Uterus (tissue), 4 donors: ENCODE results near the gene LRRC17. TPM values are rescaled to one million over a fixed set of nuclear protein-coding genes. Genes with fewer than 3 reads are reported as not detected.

Source experiments
- DNase-seq, 2 donors: peaks; one replicate each; pipeline ENCODE4 v3.0.0-alpha.2; 2019 to 2020
- H3K27ac ChIP-seq, 2 donors: fragments of 200-600 bp; sonication (generic); 1 replicate in 1 of 2; 2 replicates in 1 of 2; pipeline ENCODE4 v1.5.1; 2016 to 2018
- H3K27me3 ChIP-seq, 2 donors: fragments of 200-600 bp; sonication (generic); one replicate each; pipeline ENCODE4 v1.5.1; 2018 to 2019; ENCODE audit warnings: control low read depth in 1 of 2
- H3K36me3 ChIP-seq, 2 donors: fragments of 200-600 bp; sonication (generic); one replicate each; pipeline ENCODE4 v1.5.1; 2019; ENCODE audit warnings: control low read depth in 1 of 2
- H3K4me1 ChIP-seq, 2 donors: fragments of 200-600 bp; sonication (generic); one replicate each; pipeline ENCODE4 v1.5.1; 2018 to 2019; ENCODE audit warnings: control low read depth in 1 of 2
- H3K4me3 ChIP-seq, 2 donors: fragments of 200-600 bp; sonication (generic); 1 replicate in 1 of 2; 2 replicates in 1 of 2; pipeline ENCODE4 v1.5.1; 2018 to 2019; ENCODE audit warnings: mild to moderate bottlenecking in 1 of 2
- H3K9me3 ChIP-seq, 2 donors: fragments of 200-600 bp; sonication (generic); one replicate each; pipeline ENCODE4 v1.5.1; 2019; ENCODE audit warnings: control low read depth in 1 of 2
- POLR2A ChIP-seq, 2 donors: fragments of 450-650 bp; IDR thresholded peaks; one replicate each; pipeline ENCODE4 v1.6.1; 2016; ENCODE audit warnings: antibody characterized with exemption in 2 of 2, mild to moderate bottlenecking in 1 of 2, moderate library complexity in 1 of 2
- intact Hi-C: fragments of 100-400 bp; cut with DNase I; formaldehyde crosslinking; loops from one replicate; pipeline ENCODE4 v1.15.1; 2023; ENCODE audit warnings: low total_unique reads
- total RNA-seq, 4 donors: library from RNA; depleted of rRNA in 3 of 4; stranded (reverse); fragments of >200 nt in 3 of 4; gene quantifications; one replicate each; pipeline versions ENCODE4 v1.1.0 to v1.2.4, GENCODE V29; 2014 to 2023
- TF ChIP-seq, protein P1 (sequence below), 4 experiments: fragments of 200-600 bp in 2 of 4; fragments of 450-650 bp in 2 of 4; sonication (generic) in 2 of 4; IDR thresholded peaks; one replicate each; pipeline ENCODE4 v1.5.1; 2016 to 2019; ENCODE audit warnings: antibody characterized with exemption in 4 of 4, mild to moderate bottlenecking in 2 of 4, moderate library complexity in 1 of 4
- donor health status: DM: yes; HTN: yes; CAD: no.

The LRRC17 gene, protein sequence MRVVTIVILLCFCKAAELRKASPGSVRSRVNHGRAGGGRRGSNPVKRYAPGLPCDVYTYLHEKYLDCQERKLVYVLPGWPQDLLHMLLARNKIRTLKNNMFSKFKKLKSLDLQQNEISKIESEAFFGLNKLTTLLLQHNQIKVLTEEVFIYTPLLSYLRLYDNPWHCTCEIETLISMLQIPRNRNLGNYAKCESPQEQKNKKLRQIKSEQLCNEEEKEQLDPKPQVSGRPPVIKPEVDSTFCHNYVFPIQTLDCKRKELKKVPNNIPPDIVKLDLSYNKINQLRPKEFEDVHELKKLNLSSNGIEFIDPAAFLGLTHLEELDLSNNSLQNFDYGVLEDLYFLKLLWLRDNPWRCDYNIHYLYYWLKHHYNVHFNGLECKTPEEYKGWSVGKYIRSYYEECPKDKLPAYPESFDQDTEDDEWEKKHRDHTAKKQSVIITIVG
- 100 to 1,000 TPM in 1 of 4 donors, 1 to 10 TPM in 2, under 1 TPM in 1; 0.29 to 180 (median 4.9) TPM for total RNA-seq

DNA sequence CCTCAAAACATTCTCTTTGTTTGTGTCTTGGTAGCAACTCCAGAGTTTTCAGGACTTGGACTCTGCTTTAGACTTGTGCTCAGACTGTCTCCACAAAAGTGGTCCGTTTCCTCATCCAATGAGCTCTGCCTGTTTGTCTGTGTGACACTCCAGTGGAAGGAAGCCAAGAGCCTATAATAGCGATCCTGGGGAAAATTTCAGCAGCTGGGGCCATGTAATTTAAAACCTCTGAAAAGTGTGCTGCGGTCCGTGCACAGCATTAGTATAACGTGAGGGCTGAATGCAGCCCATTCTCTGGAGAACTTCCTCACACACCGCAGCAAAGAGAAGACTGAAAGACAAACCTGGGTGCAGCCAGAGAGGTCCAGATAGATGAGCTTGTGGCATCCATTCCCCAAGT is at the start of gene LRRC17:
Gene LRRC17 (plus strand): TSS at position 259 of the 400 bp plus-strand sequence. CDS start 20,914 bp downstream, outside the sequence.
- DNase-seq, result peak in 1 of 2 donors; percentile 26
- Histone ChIP-seq H3K27me3 (no peaks in the 10 kb centered on the region), H3K4me1 (no peaks in the 10 kb centered on the region), H3K4me3 (peak within 1 kb of the TSS; percentile 8 to 36), H3K27ac (peak within 1 kb of the TSS; percentile 50 to 75), H3K9me3 (no peaks in the 10 kb centered on the region), H3K36me3 (no peaks in the 10 kb centered on the region)
- intact Hi-C loops, result no loop called here
- TF ChIP-seq, protein P1, sequence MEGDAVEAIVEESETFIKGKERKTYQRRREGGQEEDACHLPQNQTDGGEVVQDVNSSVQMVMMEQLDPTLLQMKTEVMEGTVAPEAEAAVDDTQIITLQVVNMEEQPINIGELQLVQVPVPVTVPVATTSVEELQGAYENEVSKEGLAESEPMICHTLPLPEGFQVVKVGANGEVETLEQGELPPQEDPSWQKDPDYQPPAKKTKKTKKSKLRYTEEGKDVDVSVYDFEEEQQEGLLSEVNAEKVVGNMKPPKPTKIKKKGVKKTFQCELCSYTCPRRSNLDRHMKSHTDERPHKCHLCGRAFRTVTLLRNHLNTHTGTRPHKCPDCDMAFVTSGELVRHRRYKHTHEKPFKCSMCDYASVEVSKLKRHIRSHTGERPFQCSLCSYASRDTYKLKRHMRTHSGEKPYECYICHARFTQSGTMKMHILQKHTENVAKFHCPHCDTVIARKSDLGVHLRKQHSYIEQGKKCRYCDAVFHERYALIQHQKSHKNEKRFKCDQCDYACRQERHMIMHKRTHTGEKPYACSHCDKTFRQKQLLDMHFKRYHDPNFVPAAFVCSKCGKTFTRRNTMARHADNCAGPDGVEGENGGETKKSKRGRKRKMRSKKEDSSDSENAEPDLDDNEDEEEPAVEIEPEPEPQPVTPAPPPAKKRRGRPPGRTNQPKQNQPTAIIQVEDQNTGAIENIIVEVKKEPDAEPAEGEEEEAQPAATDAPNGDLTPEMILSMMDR (IDR thresholded peaks at IDR 0.05), result no peak
- TF ChIP-seq POLR2A (IDR thresholded peaks at IDR 0.05), result no peak

DNA sequence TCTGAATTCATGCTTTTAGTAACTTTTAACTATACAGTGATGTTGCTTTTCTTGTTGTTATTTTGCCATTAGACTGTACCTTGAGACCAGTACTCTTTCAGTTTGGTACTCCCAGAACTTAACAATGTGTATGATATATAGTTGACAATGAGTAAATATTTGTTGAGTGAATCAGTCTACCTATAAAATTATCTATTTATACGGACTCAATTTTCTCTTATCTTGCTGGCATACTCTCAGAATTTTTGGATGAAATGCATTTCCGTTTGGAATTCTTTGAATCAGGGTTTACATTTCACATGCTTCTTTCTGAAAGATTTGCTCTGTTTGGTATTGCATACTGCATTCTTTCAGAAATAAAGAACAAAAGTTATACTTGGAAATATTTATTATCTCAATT is 47.8 kb upstream of the LRRC17 start:
- no peak for TF ChIP-seq POLR2A (IDR thresholded peaks at IDR 0.05)
- TF ChIP-seq, protein P1 (IDR thresholded peaks at IDR 0.05), result no peak
- Histone ChIP-seq H3K36me3 (no peaks in the 10 kb centered on the region), H3K4me3 (no peak overlapping the region), H3K4me1 (no peaks in the 10 kb centered on the region), H3K9me3 (no peaks in the 10 kb centered on the region), H3K27ac (no peak overlapping the region), H3K27me3 (no peaks in the 10 kb centered on the region)
- intact Hi-C loops, result no loop called here
- DNase-seq, result no peak

DNA sequence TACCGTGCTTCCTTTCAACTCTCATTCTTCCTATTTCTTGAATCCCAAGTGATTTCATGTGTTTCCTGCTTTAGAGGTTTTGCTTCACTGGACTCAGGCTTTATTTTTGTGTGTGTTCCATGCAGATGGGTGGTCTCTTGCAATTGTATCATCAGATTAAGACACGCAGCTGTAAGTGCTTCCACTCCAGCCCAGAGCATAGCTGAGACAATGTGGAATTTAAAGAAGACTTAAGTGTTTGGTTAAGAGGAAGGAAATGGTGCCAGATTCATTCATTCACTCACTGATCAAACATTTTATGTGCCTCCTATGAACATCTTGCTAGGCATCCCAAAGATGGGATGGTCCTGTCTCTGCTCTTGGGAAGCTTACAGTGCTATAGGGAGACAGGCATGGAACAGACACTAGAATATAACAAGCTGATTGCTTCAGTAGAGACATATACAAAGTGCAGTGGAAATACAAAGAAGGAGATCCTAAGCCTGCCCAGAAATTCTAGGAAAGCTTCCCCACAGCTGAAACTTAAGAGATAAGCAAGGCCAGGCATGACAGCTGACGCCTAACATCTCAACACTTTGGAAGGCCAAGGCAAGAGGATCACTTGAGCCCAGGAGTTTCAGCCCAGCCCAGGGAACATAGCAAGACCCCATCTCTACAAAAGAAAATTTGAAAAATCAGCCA is 46.1 kb upstream of the LRRC17 start:
- Histone ChIP-seq H3K36me3 (no peaks in the 10 kb centered on the region), H3K9me3 (no peaks in the 10 kb centered on the region), H3K4me1 (no peaks in the 10 kb centered on the region), H3K27ac (no peak overlapping the region), H3K4me3 (no peak overlapping the region), H3K27me3 (no peaks in the 10 kb centered on the region)
- DNase-seq, result no peak
- TF ChIP-seq, protein P1 (IDR thresholded peaks at IDR 0.05), result no peak
- TF ChIP-seq POLR2A (IDR thresholded peaks at IDR 0.05), result no peak
- intact Hi-C loops, result no loop called here

DNA sequence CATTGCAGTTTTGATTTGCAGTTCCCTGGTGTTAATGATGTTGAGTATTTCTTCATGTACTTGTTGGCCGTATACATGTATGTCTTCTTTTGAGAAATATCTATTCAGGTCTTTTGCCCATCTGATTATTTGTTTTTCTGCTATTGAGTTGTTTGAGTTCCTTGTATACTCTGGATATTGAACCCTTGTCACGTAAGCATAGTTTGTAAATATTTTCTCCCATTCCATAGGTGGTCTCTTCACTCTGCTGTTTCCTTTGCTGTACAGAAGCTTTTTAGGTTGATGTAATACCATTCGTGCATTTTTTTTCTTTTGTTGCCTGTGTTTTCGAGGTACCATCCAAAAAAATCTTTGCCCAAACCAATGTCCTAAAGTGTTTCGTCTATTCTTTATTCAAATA is 43.6 kb upstream of the LRRC17 start:
- no peaks in the 10 kb centered on the region for H3K36me3 ChIP-seq
- intact Hi-C loops, result no loop called here
- no peaks in the 10 kb centered on the region for H3K4me1 ChIP-seq
- TF ChIP-seq, protein P1 (IDR thresholded peaks at IDR 0.05), result no peak
- no peak for TF ChIP-seq POLR2A (IDR thresholded peaks at IDR 0.05)
- no peak for DNase-seq
- no peak overlapping the region for H3K4me3 ChIP-seq
- H3K9me3 ChIP-seq, result no peaks in the 10 kb centered on the region
- H3K27ac ChIP-seq, result no peak overlapping the region
- no peaks in the 10 kb centered on the region for H3K27me3 ChIP-seq

DNA sequence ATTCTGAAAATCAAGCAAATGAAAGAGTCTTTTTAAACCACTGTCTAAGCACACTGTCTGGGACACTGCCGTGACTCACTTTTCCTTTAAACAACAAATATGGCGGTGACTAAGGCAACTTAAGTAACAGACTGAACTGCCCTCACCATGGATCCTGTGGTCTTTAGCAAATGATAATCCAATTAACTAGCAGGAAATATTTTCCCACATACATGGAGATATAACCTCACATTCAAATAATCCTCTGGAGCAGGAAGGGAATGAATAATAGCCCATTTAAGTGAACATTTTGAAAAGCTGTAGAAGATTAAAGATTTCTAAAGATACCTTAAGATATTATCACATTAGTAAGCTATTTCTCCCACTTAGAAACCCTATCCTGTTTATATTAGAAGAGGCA is 40.3 kb upstream of the LRRC17 start:
- no peaks in the 10 kb centered on the region for H3K27me3 ChIP-seq
- no peak for DNase-seq
- no peak overlapping the region for H3K27ac ChIP-seq
- H3K4me1 ChIP-seq, result no peaks in the 10 kb centered on the region
- no peaks in the 10 kb centered on the region for H3K9me3 ChIP-seq
- TF ChIP-seq POLR2A (IDR thresholded peaks at IDR 0.05), result no peak
- TF ChIP-seq, protein P1 (IDR thresholded peaks at IDR 0.05), result no peak
- no peaks in the 10 kb centered on the region for H3K36me3 ChIP-seq
- H3K4me3 ChIP-seq, result no peak overlapping the region
- intact Hi-C loops, result no loop called here
